GM19324 (cell line): ENCODE data around the gene PLCB2.

Experiments used
- ATAC-seq: cut with Tn5 transposase; IDR thresholded peaks from one replicate; pipeline ENCODE4 v1.9.1; 2021; ENCODE audit warnings: mild to moderate bottlenecking, moderate library complexity; ENCODE audit not compliant: unreplicated experiment, low FRiP score

The PLCB2 gene, protein sequence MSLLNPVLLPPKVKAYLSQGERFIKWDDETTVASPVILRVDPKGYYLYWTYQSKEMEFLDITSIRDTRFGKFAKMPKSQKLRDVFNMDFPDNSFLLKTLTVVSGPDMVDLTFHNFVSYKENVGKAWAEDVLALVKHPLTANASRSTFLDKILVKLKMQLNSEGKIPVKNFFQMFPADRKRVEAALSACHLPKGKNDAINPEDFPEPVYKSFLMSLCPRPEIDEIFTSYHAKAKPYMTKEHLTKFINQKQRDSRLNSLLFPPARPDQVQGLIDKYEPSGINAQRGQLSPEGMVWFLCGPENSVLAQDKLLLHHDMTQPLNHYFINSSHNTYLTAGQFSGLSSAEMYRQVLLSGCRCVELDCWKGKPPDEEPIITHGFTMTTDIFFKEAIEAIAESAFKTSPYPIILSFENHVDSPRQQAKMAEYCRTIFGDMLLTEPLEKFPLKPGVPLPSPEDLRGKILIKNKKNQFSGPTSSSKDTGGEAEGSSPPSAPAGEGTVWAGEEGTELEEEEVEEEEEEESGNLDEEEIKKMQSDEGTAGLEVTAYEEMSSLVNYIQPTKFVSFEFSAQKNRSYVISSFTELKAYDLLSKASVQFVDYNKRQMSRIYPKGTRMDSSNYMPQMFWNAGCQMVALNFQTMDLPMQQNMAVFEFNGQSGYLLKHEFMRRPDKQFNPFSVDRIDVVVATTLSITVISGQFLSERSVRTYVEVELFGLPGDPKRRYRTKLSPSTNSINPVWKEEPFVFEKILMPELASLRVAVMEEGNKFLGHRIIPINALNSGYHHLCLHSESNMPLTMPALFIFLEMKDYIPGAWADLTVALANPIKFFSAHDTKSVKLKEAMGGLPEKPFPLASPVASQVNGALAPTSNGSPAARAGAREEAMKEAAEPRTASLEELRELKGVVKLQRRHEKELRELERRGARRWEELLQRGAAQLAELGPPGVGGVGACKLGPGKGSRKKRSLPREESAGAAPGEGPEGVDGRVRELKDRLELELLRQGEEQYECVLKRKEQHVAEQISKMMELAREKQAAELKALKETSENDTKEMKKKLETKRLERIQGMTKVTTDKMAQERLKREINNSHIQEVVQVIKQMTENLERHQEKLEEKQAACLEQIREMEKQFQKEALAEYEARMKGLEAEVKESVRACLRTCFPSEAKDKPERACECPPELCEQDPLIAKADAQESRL

DNA sequence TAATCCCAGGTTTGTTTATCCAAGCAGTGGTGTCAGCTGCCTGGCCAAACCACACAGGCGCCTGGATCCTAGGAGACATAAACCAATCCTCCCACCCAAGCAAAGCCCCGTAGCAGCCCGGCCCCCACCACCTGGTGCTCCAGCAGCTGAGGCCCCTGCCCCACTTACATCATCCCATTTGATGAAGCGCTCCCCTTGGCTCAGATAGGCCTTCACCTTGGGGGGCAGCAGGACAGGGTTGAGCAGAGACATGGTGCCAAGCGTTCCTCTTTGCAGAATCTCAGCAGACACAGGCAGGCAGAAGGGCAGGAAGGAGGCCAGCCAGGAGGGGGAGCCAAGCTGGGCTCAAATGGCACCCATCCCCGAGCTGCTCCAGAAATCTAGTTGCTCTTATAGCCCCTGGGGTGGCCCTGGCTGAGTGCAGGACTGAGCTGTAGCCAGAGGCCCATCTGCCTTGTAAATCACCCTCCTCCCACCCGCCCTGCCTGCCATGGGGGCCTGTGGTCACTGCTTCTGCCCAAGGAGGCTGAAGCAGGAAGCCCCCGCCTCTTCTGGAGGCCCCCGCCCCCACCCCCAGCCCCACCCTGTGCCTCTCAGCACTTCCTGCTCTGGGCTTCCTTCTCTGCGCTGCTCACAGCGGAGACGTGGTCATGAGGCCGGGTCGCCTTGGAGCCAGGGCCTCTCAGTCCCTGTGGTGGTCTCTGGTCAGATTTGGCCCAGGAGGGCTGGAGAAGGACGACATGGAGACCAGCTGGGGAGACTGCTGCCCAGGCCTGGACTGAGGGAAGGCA is at the start of gene PLCB2:
Gene PLCB2, minus strand, starts transcription at position 515 of the 791 bp plus-strand sequence. Its CDS starts 263 bp downstream, at position 252.
- no peak for ATAC-seq

- no peak for ATAC-seq
These were observed 49.5 kb upstream of the PLCB2 start for GRCh38 chr15:40357246-40357645.

- no peak for ATAC-seq
These were observed 48.3 kb upstream of the PLCB2 start for GRCh38 chr15:40355976-40356585.

- ATAC-seq: no peak
These were observed 46.9 kb upstream of the PLCB2 start for GRCh38 chr15:40354408-40355171.

- no peak for ATAC-seq
These were observed 46.0 kb upstream of the PLCB2 start for GRCh38 chr15:40353697-40354096.

DNA sequence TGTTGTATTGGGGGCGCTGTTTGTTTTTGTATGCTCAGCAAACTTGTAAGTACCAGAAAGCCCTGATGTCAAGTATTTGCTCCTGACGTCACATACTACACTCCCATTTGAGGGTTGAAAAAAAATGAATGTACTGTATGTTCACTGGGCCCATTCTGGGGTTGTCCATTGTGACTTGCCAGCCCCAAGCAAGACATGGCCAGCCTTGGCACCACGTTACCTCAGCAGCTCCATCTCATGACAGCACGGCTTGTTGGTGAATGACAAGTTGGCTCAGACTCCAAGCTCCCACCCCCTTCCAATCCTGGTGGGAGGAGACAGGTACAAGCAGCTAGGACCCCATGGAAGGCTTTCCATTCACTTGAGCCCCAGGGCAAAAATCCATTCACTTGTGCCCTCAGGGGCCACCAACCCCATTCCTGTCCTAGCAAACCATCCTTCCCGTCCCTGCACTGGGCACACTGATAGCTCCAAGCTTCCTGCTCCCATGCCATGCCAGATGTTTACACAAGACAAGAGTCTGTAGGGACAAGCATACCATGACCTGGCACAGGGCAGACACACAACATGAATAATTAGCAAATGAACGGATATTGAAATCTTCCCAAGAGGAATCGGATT is 44.7 kb upstream of the PLCB2 start:
- no peak for ATAC-seq

GRCh38 chr15:40349163-40349562 is 41.4 kb upstream of the PLCB2 start:
- no peak for ATAC-seq

DNA sequence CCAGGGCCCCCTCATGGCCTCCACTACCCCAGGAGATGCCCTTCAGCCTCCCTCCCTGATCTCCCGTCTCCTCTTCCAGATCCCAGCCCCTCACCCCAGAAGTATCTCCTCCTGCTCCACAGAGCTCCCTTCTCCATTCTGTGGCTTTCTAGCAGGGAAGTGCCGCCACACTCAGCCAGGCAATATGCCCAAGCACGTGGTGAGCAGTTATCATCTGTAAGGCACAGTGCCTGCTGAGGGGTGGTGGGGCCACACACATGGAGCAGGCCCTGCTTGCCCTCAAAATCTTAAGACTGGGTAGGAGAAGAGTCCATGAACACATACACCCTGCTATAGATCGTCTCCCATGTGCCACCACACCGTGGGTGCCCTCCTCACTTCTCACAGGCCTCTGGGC is 40.7 kb upstream of the PLCB2 start:
- ATAC-seq: no peak

- no peak for ATAC-seq
These were observed 40.1 kb upstream of the PLCB2 start for GRCh38 chr15:40347559-40348473.

- no peak for ATAC-seq
These were observed 39.1 kb upstream of the PLCB2 start for GRCh38 chr15:40346579-40347558.

GRCh38 chr15:40345867-40346578 is 38.3 kb upstream of the PLCB2 start:
- ATAC-seq: no peak

DNA sequence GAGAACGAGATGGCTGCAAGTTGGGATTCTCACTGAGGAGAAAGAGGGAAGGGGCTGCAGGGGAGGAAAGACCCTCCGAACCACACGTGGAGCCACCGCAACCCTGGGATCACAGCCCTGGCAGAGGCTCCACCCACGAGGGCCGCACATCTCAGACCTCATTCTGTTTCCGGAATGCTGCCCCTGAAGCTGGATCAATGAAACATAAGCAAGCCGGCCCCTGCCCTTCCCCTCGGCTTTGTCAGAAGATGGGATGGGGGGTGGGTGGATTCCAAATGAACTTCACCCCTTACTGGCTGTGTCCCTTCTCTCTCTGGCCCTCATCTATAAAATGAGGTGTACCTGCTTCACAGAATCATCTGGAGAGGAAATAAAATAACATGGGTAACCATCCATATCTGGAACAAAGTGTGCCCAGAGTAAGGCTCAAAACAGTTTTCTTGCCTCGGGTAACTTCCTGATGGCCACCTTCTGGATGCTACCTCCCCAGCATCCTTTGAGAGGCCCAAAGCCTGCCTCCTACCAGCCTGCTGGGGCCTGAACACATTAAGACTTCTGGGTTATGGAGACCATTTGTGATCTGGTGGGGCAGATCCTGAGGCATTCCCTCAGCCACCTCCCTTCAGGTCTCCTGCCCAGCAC is 37.6 kb upstream of the PLCB2 start:
- ATAC-seq: no peak

DNA sequence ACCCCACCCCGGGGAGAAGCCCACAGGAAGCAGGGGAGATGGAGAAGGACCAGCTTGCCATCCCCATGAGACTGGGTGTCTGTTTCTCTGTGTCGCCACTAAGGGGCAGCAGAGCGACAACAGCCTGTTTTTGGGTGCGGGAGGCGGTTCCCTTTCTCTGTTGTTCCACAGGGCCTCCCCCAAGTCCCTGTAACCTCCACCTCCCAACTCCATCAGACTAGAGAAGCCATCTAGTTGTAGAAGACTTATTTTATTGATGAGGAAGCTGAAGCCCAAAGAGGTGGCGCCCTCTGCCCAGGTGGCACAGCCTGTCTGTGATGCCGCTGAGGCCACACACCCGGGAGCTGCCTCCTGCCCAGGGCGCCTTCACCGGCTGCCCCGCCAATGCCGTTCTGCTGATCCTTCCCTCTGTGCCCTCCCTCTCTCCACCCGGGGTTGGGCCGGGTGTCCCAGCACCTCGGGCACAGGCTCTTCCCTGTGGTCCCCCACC is 36.9 kb upstream of the PLCB2 start:
- no peak for ATAC-seq

DNA sequence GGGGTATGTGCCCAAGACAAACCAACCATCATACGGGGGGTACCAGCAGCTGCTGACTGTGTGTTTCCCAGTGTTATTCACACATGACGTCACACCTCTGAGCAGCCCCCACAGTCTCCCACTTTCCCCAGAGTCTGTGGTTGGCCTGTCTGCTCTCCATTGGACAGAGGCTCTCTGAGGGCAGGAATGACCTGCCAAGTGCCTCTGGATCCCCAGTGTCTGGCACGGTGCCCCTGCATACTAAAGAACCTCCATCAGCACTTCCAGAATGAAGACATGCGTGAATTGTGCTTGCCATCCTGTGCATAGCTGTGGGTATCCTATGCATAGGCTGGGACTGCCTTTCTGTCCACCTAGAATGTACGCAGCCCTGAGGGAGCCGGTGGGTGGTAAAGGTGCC is 36.5 kb upstream of the PLCB2 start:
- no peak for ATAC-seq

GRCh38 chr15:40343512-40343911 is 35.8 kb upstream of the PLCB2 start:
- no peak for ATAC-seq
